WTC11 (cell line): ENCODE results near the gene UBE2L3. TPM values are rescaled to one million over a fixed set of nuclear protein-coding genes. Genes with fewer than 3 reads are reported as not detected.
"Not testable (repeated sequence)": the region's sequence is repeated elsewhere in the genome, so short reads cannot be mapped to it uniquely, and the experiment has no call there.

Experiments
- ATAC-seq: fragments of 200-7000 bp; cut with Tn5 transposase; 2 replicates; pipeline ENCODE4 v1.10.0; 2021; ENCODE audit warnings: mild to moderate bottlenecking, moderate library complexity
- CTCF ChIA-PET: fragments of 300-600 bp; sonication (Branson Sonifier 250); formaldehyde crosslinking; loops from one replicate; lab custom pipeline; 2021; ENCODE audit warnings: antibody characterized with exemption; lab: Charles Lee
- POLR2A ChIA-PET: fragments of 350-600 bp; sonication (Branson Sonifier 250); formaldehyde crosslinking; loops from one replicate; lab custom pipeline; 2021; ENCODE audit warnings: antibody characterized with exemption; lab: Charles Lee
- DNase-seq: peaks from one replicate; pipeline ENCODE4 v3.0.0; 2021; ENCODE audit warnings: low spot score
- H3K27ac Mint-ChIP-seq: 2 replicates; pipeline ENCODE4 v1.8.0; 2021; ENCODE audit warnings: mixed read lengths
- H3K27me3 Mint-ChIP-seq: 2 replicates; pipeline ENCODE4 v1.8.0; 2021; ENCODE audit warnings: low read depth, mild to moderate bottlenecking, moderate library complexity, mixed read lengths
- H3K36me3 Mint-ChIP-seq: 2 replicates; pipeline ENCODE4 v1.8.0; 2021; ENCODE audit warnings: mixed read lengths
- H3K4me1 Mint-ChIP-seq: 2 replicates; pipeline ENCODE4 v1.8.0; 2022; ENCODE audit warnings: mixed read lengths
- H3K4me3 Mint-ChIP-seq: 2 replicates; pipeline ENCODE4 v1.8.0; 2021; ENCODE audit warnings: mild to moderate bottlenecking, moderate library complexity, mixed read lengths
- H3K9me3 Mint-ChIP-seq: 2 replicates; pipeline ENCODE4 v1.8.0; 2021; ENCODE audit warnings: mixed read lengths
- GTF2I ChIP-seq: fragments of 250-450 bp; sonication (Bioruptor Pico); conservative IDR thresholded peaks from 2 replicates; pipeline ENCODE4 v1.4.0; 2021; ENCODE audit warnings: mild to moderate bottlenecking
- JAZF1 ChIP-seq: fragments of 250-450 bp; sonication (Bioruptor Pico); IDR thresholded peaks from 2 replicates; pipeline ENCODE4 v1.9.0; 2021; ENCODE audit warnings: moderate library complexity, mild to moderate bottlenecking, inconsistent platforms
- JUN ChIP-seq: sonication (generic); formaldehyde crosslinking; IDR thresholded peaks from 2 replicates; pipeline ENCODE4 v1.8.0; 2023; ENCODE audit warnings: mild to moderate bottlenecking, missing genetic modification reagents
- KAT7 ChIP-seq: sonication (generic); formaldehyde crosslinking; IDR thresholded peaks from 2 replicates; pipeline ENCODE4 v1.8.1; 2023; ENCODE audit warnings: missing genetic modification reagents, mild to moderate bottlenecking, borderline replicate concordance
- NFE2L1 ChIP-seq: sonication (generic); formaldehyde crosslinking; IDR thresholded peaks from 2 replicates; pipeline ENCODE4 v1.8.1; 2023; ENCODE audit warnings: missing genetic modification reagents
- RELA ChIP-seq: sonication (generic); formaldehyde crosslinking; IDR thresholded peaks from 2 replicates; pipeline ENCODE4 v1.8.1; 2022; ENCODE audit warnings: missing genetic modification reagents, mild to moderate bottlenecking, borderline replicate concordance
- SOX15 ChIP-seq: fragments of 250-450 bp; sonication (Bioruptor Pico); IDR thresholded peaks from 2 replicates; pipeline ENCODE4 v1.9.0; 2021; ENCODE audit warnings: mild to moderate bottlenecking
- TCF7 ChIP-seq: sonication (generic); formaldehyde crosslinking; IDR thresholded peaks from 2 replicates; pipeline ENCODE4 v1.8.0; 2022; ENCODE audit warnings: mild to moderate bottlenecking, low read depth, missing genetic modification reagents, moderate library complexity
- TEAD1 ChIP-seq: sonication (generic); formaldehyde crosslinking; IDR thresholded peaks from 2 replicates; pipeline ENCODE4 v1.8.0; 2022; ENCODE audit warnings: mild to moderate bottlenecking, missing genetic modification reagents
- total RNA-seq: library from RNA; stranded (reverse); gene quantifications from 3 replicates; pipeline ENCODE4 v1.2.3, GENCODE V29; 2021
- TF ChIP-seq, protein P1 (sequence below): fragments of 250-450 bp; sonication (Bioruptor Pico); IDR thresholded peaks from 2 replicates; pipeline ENCODE4 v2.1.2; 2022; ENCODE audit warnings: mild to moderate bottlenecking, moderate library complexity
- TF ChIP-seq, protein P2 (sequence below): sonication (generic); formaldehyde crosslinking; IDR thresholded peaks from 2 replicates; pipeline ENCODE4 v1.8.1; 2023; ENCODE audit warnings: mild to moderate bottlenecking, missing genetic modification reagents, moderate library complexity
- TF ChIP-seq, protein P3 (sequence below): sonication (generic); formaldehyde crosslinking; IDR thresholded peaks from 2 replicates; pipeline ENCODE4 v1.8.0; 2022; ENCODE audit warnings: mild to moderate bottlenecking, missing genetic modification reagents
- TF ChIP-seq, protein P4 (sequence below): sonication (generic); formaldehyde crosslinking; IDR thresholded peaks from 2 replicates; pipeline ENCODE4 v1.8.1; 2022; ENCODE audit warnings: mild to moderate bottlenecking, moderate library complexity, missing genetic modification reagents
- TF ChIP-seq, protein P5 (sequence below): sonication (generic); formaldehyde crosslinking; IDR thresholded peaks from 2 replicates; pipeline ENCODE4 v1.8.1; 2023; ENCODE audit warnings: mild to moderate bottlenecking, missing genetic modification reagents
- TF ChIP-seq, protein P6 (sequence below): fragments of 250-450 bp; sonication (Bioruptor Pico); IDR thresholded peaks from 2 replicates; pipeline ENCODE4 v1.9.0; 2021; ENCODE audit warnings: mild to moderate bottlenecking, borderline replicate concordance

UBE2L3 gene
- total RNA-seq, 1 experiment from 2014 or later = 79.1 TPM

DNA sequence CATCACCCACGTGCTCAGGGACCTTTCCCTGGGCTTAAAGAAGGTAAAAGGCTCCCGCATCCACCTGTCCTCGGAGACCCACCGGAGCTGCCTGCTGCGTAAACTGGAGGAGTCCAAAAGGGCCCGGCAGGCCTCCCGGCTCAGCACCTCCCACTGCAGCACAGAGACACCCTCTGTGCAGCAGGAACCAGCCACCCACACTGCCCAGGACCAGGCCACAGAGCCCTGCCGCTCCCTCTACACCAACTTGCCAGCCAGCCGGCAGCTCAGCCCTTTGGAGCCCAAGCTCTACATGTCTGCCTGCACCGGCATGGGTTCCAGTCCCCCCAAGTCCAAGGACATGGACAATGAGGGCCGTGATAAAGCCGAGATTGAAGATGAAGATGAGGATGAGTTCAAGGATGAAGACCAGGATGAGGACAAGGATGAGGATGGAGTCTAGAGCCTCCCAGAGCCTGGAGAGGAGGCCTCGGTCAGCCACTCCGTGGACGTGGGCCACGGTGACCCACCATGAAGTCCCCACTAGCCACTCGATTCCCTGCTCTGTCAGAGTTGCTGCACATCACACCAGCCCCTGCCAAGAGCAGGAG is 69.2 kb downstream of the UBE2L3 start:
- Mint-ChIP-seq H3K4me1 (peaks cover 7% of the 10 kb centered on the region), H3K9me3 (no peaks in the 10 kb centered on the region; the same call in 1 of the 2 replicates), H3K36me3 (no peaks in the 10 kb centered on the region), H3K27me3 (peaks cover 20% of the 10 kb centered on the region), H3K27ac (no peak overlapping the region), H3K4me3 (no peak overlapping the region)
- DNase-seq (no peak), ATAC-seq (no peak)
- CTCF ChIA-PET = interaction anchor here (0.6 to 2.3 kb wide), 2 partner anchors 9 to 10 kb away, joined by 4 to 9 read pairs; no protein-coding TSS in a partner anchor
- POLR2A ChIA-PET = no interaction called here
- no peak for TF ChIP-seq NFE2L1
- no peak for TF ChIP-seq GTF2I
- TF ChIP-seq TCF7 (CRISPR knock-in tag) = no peak
- TF ChIP-seq, protein P1, sequence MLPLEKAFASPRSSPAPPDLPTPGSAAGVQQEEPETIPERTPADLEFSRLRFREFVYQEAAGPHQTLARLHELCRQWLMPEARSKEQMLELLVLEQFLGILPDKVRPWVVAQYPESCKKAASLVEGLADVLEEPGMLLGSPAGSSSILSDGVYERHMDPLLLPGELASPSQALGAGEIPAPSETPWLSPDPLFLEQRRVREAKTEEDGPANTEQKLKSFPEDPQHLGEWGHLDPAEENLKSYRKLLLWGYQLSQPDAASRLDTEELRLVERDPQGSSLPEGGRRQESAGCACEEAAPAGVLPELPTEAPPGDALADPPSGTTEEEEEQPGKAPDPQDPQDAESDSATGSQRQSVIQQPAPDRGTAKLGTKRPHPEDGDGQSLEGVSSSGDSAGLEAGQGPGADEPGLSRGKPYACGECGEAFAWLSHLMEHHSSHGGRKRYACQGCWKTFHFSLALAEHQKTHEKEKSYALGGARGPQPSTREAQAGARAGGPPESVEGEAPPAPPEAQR = no peak
- TF ChIP-seq RELA (CRISPR knock-in tag) = no peak
- TF ChIP-seq SOX15 (CRISPR knock-in tag) = no peak
- TF ChIP-seq JUN = no peak
- TF ChIP-seq JAZF1 (CRISPR knock-in tag) = no peak
- no peak for TF ChIP-seq KAT7
- TF ChIP-seq, protein P2, sequence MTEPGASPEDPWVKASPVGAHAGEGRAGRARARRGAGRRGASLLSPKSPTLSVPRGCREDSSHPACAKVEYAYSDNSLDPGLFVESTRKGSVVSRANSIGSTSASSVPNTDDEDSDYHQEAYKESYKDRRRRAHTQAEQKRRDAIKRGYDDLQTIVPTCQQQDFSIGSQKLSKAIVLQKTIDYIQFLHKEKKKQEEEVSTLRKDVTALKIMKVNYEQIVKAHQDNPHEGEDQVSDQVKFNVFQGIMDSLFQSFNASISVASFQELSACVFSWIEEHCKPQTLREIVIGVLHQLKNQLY (CRISPR knock-in tag) = no peak
- TF ChIP-seq, protein P3, sequence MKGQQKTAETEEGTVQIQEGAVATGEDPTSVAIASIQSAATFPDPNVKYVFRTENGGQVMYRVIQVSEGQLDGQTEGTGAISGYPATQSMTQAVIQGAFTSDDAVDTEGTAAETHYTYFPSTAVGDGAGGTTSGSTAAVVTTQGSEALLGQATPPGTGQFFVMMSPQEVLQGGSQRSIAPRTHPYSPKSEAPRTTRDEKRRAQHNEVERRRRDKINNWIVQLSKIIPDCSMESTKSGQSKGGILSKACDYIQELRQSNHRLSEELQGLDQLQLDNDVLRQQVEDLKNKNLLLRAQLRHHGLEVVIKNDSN = no peak

DNA sequence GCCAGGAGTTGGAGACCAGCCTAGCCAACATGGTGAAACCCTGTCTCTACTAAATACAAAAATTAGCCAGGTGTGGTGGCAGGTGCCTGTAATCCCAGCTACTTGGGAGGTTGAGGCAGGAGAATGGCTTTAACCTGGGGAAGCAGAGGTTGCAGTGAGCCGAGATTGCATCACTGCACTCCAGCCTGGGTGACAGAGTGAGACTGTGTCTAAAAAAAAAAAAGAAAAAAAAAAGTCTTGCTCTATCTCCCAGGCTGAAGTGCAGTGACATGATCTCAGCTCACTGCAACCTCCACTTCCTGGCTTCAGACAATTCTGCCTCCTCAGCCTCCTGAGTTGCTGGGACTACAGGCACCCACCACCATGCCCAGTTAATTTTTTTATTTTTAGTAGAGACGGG is 69.9 kb downstream of the UBE2L3 start:
- peaks cover 20% of the 10 kb centered on the region for H3K27me3 Mint-ChIP-seq
- ATAC-seq, CTCF ChIA-PET, DNase-seq, POLR2A ChIA-PET, H3K4me1 Mint-ChIP-seq, H3K4me3 Mint-ChIP-seq, H3K27ac Mint-ChIP-seq, H3K9me3 Mint-ChIP-seq, H3K36me3 Mint-ChIP-seq: not testable (repeated sequence)

DNA sequence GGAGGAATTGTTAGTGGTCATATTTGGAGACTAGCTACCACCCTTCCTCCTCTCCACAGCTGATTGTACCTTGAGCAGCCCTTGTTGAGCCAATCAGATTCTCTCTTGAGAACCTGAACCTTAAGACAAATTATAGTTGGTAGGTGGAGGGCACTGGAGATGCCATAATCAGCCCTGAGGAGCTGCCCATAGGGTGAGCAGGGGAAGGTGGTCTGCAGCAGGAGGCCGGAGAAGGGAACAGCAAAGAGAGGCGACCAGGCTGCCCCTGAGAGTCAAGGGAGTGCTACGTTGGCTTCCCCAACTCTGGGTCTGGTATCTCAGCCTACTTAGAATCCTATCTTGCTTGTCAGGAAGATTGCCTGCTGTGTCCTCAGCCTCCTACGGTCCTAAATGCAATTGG is 71.8 kb downstream of the UBE2L3 start:
- TF ChIP-seq, protein P4, sequence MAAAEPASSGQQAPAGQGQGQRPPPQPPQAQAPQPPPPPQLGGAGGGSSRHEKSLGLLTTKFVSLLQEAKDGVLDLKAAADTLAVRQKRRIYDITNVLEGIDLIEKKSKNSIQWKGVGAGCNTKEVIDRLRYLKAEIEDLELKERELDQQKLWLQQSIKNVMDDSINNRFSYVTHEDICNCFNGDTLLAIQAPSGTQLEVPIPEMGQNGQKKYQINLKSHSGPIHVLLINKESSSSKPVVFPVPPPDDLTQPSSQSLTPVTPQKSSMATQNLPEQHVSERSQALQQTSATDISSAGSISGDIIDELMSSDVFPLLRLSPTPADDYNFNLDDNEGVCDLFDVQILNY (CRISPR knock-in tag) = no peak
- TF ChIP-seq TEAD1 (CRISPR knock-in tag) (no peak), JAZF1 (CRISPR knock-in tag) (no peak), SOX15 (CRISPR knock-in tag) (no peak)
- TF ChIP-seq, protein P5, sequence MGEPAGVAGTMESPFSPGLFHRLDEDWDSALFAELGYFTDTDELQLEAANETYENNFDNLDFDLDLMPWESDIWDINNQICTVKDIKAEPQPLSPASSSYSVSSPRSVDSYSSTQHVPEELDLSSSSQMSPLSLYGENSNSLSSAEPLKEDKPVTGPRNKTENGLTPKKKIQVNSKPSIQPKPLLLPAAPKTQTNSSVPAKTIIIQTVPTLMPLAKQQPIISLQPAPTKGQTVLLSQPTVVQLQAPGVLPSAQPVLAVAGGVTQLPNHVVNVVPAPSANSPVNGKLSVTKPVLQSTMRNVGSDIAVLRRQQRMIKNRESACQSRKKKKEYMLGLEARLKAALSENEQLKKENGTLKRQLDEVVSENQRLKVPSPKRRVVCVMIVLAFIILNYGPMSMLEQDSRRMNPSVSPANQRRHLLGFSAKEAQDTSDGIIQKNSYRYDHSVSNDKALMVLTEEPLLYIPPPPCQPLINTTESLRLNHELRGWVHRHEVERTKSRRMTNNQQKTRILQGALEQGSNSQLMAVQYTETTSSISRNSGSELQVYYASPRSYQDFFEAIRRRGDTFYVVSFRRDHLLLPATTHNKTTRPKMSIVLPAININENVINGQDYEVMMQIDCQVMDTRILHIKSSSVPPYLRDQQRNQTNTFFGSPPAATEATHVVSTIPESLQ (CRISPR knock-in tag) = no peak
- TF ChIP-seq, protein P6, sequence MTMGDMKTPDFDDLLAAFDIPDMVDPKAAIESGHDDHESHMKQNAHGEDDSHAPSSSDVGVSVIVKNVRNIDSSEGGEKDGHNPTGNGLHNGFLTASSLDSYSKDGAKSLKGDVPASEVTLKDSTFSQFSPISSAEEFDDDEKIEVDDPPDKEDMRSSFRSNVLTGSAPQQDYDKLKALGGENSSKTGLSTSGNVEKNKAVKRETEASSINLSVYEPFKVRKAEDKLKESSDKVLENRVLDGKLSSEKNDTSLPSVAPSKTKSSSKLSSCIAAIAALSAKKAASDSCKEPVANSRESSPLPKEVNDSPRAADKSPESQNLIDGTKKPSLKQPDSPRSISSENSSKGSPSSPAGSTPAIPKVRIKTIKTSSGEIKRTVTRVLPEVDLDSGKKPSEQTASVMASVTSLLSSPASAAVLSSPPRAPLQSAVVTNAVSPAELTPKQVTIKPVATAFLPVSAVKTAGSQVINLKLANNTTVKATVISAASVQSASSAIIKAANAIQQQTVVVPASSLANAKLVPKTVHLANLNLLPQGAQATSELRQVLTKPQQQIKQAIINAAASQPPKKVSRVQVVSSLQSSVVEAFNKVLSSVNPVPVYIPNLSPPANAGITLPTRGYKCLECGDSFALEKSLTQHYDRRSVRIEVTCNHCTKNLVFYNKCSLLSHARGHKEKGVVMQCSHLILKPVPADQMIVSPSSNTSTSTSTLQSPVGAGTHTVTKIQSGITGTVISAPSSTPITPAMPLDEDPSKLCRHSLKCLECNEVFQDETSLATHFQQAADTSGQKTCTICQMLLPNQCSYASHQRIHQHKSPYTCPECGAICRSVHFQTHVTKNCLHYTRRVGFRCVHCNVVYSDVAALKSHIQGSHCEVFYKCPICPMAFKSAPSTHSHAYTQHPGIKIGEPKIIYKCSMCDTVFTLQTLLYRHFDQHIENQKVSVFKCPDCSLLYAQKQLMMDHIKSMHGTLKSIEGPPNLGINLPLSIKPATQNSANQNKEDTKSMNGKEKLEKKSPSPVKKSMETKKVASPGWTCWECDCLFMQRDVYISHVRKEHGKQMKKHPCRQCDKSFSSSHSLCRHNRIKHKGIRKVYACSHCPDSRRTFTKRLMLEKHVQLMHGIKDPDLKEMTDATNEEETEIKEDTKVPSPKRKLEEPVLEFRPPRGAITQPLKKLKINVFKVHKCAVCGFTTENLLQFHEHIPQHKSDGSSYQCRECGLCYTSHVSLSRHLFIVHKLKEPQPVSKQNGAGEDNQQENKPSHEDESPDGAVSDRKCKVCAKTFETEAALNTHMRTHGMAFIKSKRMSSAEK (CRISPR knock-in tag) = no peak
- no peak overlapping the region for H3K4me3 Mint-ChIP-seq
- ChIA-PET CTCF (interaction anchor here (0.9 to 1.5 kb wide), 2 partner anchors 7 to 10 kb away, joined by 3 to 7 read pairs; partner anchors contain the start of gene YDJC), POLR2A (no interaction called here)
- no peak overlapping the region for H3K27ac Mint-ChIP-seq
- no peak for ATAC-seq
- no peaks in the 10 kb centered on the region for H3K9me3 Mint-ChIP-seq
- DNase-seq = no peak
- H3K4me1 Mint-ChIP-seq = peaks cover 13% of the 10 kb centered on the region
- H3K27me3 Mint-ChIP-seq = peaks cover 20% of the 10 kb centered on the region
- peaks cover 11% of the 10 kb centered on the region for H3K36me3 Mint-ChIP-seq
